Cardiac septum (tissue), 1 donor: Measurements from ENCODE around the gene CSHL1. TPM values are rescaled to one million over a fixed set of nuclear protein-coding genes. Genes with fewer than 3 reads are reported as not detected.
"Not testable (repeated sequence)": the region's sequence is repeated elsewhere in the genome, so short reads cannot be mapped to it uniquely, and the experiment has no call there.

Experiments used
- DNase-seq: peaks from one replicate; pipeline ENCODE4 v3.0.0-alpha.2; 2020; ENCODE audit warnings: low spot score
- intact Hi-C: fragments of 100-400 bp; cut with DNase I; formaldehyde crosslinking; loops from one replicate; pipeline ENCODE4 v1.14.0; 2022
- total RNA-seq: library from RNA; stranded (reverse); fragmentation: NEBNext Ultra II Directional; extraction: Animal tissue kit (Norgen Biotek cat#: 25700); gene quantifications from one replicate; pipeline ENCODE4 v1.2.1, GENCODE V29; 2021
- donor health status: DM: no; HTN: no; CAD: no.

The CSHL1 gene
- total RNA-seq, 1 donor from 2014 or later: not detected

DNA sequence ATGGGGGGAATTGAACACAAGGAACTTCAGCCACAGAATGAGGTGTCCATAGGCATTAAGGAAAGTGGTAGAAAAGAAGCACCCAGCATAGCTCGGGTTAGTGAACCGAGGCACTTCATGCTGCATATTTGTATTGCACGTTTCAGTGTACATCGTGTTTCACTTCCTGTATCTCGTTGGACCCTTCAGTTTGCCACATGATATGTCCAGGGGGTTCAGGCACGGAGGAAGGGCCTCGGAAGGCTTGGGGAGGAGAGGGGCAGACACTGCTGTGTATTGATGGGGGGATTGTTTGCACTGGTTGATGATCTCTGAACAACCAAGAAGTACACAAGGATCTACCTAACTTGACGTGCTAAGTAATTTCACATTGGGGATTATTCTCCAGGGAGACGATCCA is 11.3 kb upstream of the CSHL1 start:
- DNase-seq: not testable (repeated sequence)
- intact Hi-C loops: loop anchor here (10.0 kb wide), 1 partner anchor 362 kb away; no protein-coding TSS in a partner anchor

GRCh38 chr17:63920779-63921178 is 9.7 kb upstream of the CSHL1 start:
- DNase-seq: not testable (repeated sequence)
- intact Hi-C loops: loop anchor here (10.0 kb wide), 1 partner anchor 364 kb away; no protein-coding TSS in a partner anchor

- not testable (repeated sequence) for DNase-seq
Measured at GRCh38 chr17:63920050-63920449, 9.0 kb upstream of the CSHL1 start.

GRCh38 chr17:63919311-63919723 is 8.3 kb upstream of the CSHL1 start:
- intact Hi-C loops: loop anchor here (2.0 to 5.0 kb wide), 3 partner anchors 71 to 213 kb away; partner anchors contain the start of gene ERN1

More at GRCh38 chr17:63920050-63920449, 9.0 kb upstream of the CSHL1 start:
- intact Hi-C loops: loop anchor here (10.0 kb wide), 1 partner anchor 365 kb away; no protein-coding TSS in a partner anchor

GRCh38 chr17:63918789-63919305 is 7.8 kb upstream of the CSHL1 start, which contains the start of gene GH1:
TSS of gene GH1 (minus strand) at chr17:63918839. CDS start at chr17:63918776, 63 bp downstream.
- not testable (repeated sequence) for DNase-seq
- intact Hi-C loops: loop anchor here (2.0 to 5.0 kb wide), 3 partner anchors 72 to 213 kb away; partner anchors contain the start of gene ERN1

More at GRCh38 chr17:63919311-63919723, 8.3 kb upstream of the CSHL1 start:
- DNase-seq: no peak

- no peak for DNase-seq
- intact Hi-C loops: loop anchor here (2.0 to 5.0 kb wide), 3 partner anchors 72 to 214 kb away; partner anchors contain the start of gene ERN1
Measured at GRCh38 chr17:63918305-63918704, 7.2 kb upstream of the CSHL1 start.

DNA sequence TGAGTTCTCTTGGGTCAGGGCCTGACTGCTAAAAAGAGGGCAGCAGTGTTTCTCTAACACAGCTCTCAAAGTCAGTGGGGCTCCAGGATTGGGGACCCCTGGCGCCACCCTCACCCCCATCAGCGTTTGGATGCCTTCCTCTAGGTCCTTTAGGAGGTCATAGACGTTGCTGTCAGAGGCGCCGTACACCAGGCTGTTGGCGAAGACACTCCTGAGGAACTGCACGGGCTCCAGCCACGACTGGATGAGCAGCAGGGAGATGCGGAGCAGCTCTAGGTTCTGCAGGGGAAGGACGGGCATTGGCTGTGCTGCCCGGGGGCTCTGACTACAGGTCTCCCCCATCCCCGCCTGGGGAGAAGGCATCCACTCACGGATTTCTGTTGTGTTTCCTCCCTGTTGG is 6.6 kb upstream of the CSHL1 start:
- intact Hi-C loops: loop anchor here (2.0 to 5.0 kb wide), 3 partner anchors 73 to 215 kb away; partner anchors contain the start of gene ERN1
- DNase-seq: no peak

- DNase-seq: peak; percentile 35
- intact Hi-C loops: loop anchor here (5.0 kb wide), 1 partner anchor 215 kb away; the partner anchor contains the start of gene ERN1
Measured at GRCh38 chr17:63917206-63917605, 6.1 kb upstream of the CSHL1 start.

DNA sequence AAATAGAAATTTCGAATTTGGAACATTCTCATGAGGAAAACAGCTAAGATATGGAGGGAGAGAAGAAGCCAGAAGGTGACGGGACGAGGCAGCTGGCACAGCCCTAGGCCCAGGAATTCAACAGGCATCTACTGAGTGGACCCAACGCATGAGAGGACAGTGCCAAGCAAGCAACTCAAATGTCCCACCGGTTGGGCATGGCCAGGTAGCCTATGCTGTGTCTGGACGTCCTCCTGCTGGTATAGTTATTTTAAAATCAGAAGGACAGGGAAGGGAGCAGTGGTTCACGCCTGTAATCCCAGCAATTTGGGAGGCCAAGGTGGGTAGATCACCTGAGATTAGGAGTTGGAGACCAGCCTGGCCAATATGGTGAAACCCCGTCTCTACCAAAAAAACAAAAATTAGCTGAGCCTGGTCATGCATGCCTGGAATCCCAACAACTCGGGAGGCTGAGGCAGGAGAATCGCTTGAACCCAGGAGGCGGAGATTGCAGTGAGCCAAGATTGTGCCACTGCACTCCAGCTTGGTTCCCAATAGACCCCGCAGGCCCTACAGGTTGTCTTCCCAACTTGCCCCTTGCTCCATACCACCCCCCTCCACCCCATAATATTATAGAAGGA is 5.6 kb upstream of the CSHL1 start:
- intact Hi-C loops: loop anchor here (5.0 kb wide), 1 partner anchor 216 kb away; the partner anchor contains the start of gene ERN1
- peak; percentile 36 for DNase-seq

DNA sequence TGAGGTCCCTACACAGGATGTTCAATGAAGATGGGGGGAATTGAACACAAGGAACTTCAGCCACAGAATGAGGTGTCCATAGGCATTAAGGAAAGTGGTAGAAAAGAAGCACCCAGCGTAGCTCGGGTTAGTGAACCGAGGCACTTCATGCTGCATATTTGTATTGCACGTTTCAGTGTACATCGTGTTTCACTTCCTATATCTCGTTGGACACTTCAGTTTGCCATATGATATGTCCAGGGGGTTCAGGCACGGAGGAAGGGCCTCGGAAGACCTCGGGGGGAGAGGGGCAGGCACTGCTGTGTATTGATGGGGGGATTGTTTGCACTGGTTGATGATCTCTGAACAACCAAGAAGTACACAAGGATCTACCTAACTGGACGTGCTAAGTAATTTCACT is 4.7 kb upstream of the CSHL1 start:
- DNase-seq: peak; percentile 19
- intact Hi-C loops: loop anchor here (5.0 kb wide), 1 partner anchor 217 kb away; the partner anchor contains the start of gene ERN1

GRCh38 chr17:63914471-63914870 is 3.4 kb upstream of the CSHL1 start:
- DNase-seq: no peak
- intact Hi-C loops: no loop called here

DNA sequence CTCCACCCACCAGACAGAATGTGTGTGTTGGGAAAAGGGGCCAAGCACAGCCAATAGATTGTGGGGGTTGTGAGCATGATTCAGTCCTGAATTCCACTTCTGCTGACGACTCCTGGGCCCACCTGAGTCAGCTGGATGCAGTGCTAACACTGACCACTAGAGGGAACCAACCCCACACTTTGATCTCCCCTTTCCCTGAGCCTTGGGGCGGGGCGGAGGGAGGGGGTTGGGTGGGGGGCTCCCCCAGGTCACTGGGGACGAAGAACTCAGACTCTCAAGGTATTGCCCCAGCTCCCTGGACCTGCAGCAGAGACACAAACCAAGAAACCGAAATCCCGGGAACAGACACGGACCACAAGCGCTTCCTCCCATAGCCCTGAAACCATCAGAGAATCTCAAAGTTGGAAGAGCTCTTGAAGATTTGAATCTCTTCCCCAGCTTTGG is 621 bp upstream of the CSHL1 start:
- DNase-seq: peak; percentile 41
- intact Hi-C loops: no loop called here

GRCh38 chr17:63910096-63910495 is 962 bp downstream of the CSHL1 start:
- intact Hi-C loops: no loop called here
- DNase-seq: peak; percentile 72

DNA sequence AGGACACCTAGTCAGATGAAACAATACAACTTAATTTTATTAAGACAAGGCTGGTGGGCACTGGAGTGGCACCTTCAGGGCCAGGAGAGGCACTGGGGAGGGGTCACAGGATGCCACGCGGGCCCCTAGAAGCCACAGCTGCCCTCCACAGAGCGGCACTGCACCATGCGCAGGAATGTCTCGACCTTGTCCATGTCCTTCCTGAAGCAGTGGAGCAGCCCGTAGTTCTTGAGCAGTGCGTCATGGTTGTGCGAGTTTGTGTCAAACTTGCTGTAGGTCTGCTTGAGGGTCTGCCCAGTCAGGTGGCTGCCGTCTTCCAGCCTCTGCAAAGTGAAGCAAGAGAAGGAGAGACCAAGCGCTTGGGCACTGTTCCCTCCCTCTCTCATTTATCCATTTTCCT is 1.5 kb downstream of the CSHL1 start:
- intact Hi-C loops: not testable (repeated sequence)
- peak; percentile 63 for DNase-seq

GRCh38 chr17:63907161-63907778 is 3.8 kb downstream of the CSHL1 start:
- DNase-seq, intact Hi-C loops: not testable (repeated sequence)

GRCh38 chr17:63904796-63905195 is 6.3 kb downstream of the CSHL1 start:
- DNase-seq, intact Hi-C loops: not testable (repeated sequence)

DNA sequence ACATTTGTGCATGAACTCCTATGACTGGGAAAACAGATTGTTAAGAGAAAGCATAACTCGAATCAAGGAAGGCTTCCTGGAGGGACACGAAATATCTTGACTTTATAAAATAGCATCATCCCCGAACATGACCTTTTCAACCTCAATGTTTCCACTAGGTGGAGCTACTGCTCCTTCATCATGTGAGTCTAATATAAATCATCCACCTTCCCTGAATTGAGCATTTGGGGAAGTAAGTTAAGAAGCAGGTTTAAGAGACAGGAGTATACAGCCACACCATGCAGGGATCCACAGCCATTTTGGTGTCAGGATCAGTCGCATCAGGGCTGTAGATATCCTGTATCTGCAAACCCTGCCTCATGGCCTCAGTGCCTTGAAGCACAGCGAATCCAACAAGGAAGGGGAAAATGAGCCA is 7.3 kb downstream of the CSHL1 start:
- DNase-seq, intact Hi-C loops: not testable (repeated sequence)

DNA sequence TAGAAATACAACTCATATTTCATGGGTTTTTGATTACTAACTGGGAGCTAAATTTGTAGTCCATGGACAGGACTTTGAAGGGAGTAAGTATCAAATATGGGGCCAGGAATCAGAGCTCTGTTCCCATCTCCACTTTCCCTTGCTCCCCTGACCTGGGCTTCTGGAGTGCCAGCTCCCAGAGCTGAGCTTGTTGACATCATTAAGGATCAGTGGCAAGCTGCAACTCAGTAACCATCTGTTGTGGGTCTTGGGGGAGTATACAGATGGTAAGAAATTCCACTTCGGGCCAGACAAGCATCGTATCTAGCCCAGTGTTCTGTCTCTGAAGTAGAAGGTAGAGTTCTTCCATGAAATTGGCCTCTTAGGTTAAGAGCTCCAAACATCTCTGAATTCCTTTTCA is 9.1 kb downstream of the CSHL1 start:
- DNase-seq, intact Hi-C loops: not testable (repeated sequence)

DNA sequence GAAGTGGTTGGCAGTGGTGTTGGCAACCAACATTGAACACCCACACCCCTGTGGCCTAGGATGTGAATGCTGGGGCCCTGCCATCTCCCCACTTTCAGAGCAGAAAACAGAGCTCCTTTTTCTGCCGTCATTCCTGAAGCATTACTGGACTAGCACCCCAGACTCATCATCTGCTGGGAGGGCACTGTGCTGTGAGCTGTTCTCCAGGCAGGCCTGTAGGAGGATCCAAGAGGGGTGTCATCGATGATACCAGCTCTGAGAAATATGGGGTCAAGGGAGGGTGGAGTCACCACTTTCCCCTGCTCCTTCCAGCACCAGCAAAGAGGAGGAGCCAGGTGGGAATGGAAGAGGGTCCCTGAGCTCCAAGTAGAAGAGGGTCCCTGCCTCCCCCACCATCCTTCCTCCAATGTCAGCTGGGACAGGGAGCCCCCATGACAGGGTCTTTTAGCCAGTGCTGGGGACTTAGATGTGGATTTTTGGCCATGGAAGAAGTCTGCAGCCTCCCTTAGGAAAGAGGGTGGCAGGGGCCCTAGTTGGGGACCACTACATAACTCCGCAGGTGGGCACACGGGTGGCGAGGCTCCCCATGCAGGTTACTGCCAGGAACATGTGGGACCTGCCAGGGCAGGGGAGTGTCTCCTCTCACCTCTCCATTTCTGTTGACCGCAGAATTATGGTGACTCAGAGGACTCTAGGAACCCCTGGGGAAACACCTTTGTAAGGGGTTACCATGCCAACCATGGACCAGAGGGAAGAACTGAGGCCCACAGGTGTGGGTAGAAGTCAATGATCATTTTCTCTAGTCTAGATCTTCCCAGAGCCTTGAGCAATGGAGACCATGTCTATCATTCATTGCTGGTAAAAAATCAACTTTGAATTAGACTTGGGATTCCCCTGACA is 11.9 kb downstream of the CSHL1 start:
- intact Hi-C loops, DNase-seq: not testable (repeated sequence)
